HCT116 (cell line): Measurements from ENCODE around the gene CRY1. TPM values are rescaled to one million over a fixed set of nuclear protein-coding genes. Genes with fewer than 3 reads are reported as not detected.

Experiments used
- ATAC-seq: fragments of 200-7000 bp; cut with Tn5 transposase; 2 replicates; pipeline ENCODE4 v1.9.1; 2020; ENCODE audit warnings: mild to moderate bottlenecking, moderate library complexity
- BruUV-seq: library from RNA; stranded (reverse); fragments of 400-500 nt; replicated peaks from 2 replicates; lab custom pipeline; 2021; lab: Mats Ljungman, UMichigan
- CTCF ChIA-PET: fragments of 300-600 bp; sonication (Branson Sonifier 250); formaldehyde crosslinking; loops from one replicate; lab custom pipeline; 2021; ENCODE audit warnings: antibody characterized with exemption; lab: Charles Lee
- POLR2A ChIA-PET: fragments of 300-600, 350-600 bp; sonication (Branson Sonifier 250); formaldehyde crosslinking; loops from one replicate; lab custom pipeline; 2021; ENCODE audit warnings: antibody characterized with exemption; lab: Charles Lee
- RAD21 ChIA-PET, 2 experiments: fragments of 300-600 bp; sonication (Branson Sonifier 250); formaldehyde crosslinking; loops; one replicate each; lab custom pipeline; 2023; ENCODE audit warnings: low total read pairs in 2 of 2; ENCODE audit not compliant: uncharacterized antibody in 2 of 2, unreplicated experiment in 2 of 2, low non-redundant PET in 1 of 2; lab: Charles Lee
- DNase-seq: peaks from one replicate; pipeline ENCODE4 v3.0.0-alpha.2; 2010; ENCODE audit warnings: low read depth, low spot score
- H2AFZ ChIP-seq: fragments of 200-600 bp; shearing (Covaris generic), sonication (generic); 2 replicates; pipeline ENCODE4 v1.6.1; 2017; ENCODE audit warnings: low read depth, mixed run types, mixed read lengths, antibody characterized with exemption, low read length; ENCODE audit not compliant: poor library complexity, severe bottlenecking
- H3K27ac ChIP-seq: 2 replicates; pipeline ENCODE4 v1.5.1; 2012; ENCODE audit warnings: low read depth, low read length
- H3K27me3 ChIP-seq: fragments of 200-600 bp; sonication (generic); 2 replicates; pipeline ENCODE4 v1.6.1; 2016; ENCODE audit warnings: mixed run types, low read length, mixed read lengths; ENCODE audit not compliant: insufficient read depth
- H3K36me3 ChIP-seq, 2 experiments: fragments of 200-500 bp in 1 of 2; fragments of 200-600 bp in 1 of 2; sonication (Bioruptor generic) in 1 of 2; sonication (generic) in 1 of 2; 2 replicates each; pipeline versions ENCODE4 v1.5.1 to v1.6.1; 2014 to 2016; ENCODE audit warnings: low read length in 2 of 2, inconsistent platforms in 1 of 2, mixed read lengths in 1 of 2, mixed run types in 1 of 2; ENCODE audit not compliant: insufficient read depth in 2 of 2, control insufficient read depth in 1 of 2
- H3K4me1 ChIP-seq, 2 experiments: fragments of 200-600 bp in 1 of 2; sonication (generic) in 1 of 2; 2 replicates each; pipeline versions ENCODE4 v1.5.1 to v1.6.1; 2012 to 2017; ENCODE audit warnings: low read length in 2 of 2, inconsistent platforms in 1 of 2, mild to moderate bottlenecking in 1 of 2, mixed read lengths in 1 of 2, mixed run types in 1 of 2, moderate library complexity in 1 of 2; ENCODE audit not compliant: insufficient read depth in 2 of 2, control insufficient read depth in 1 of 2
- H3K4me2 ChIP-seq: fragments of 200-600 bp; sonication (generic); 2 replicates; pipeline ENCODE4 v1.6.1; 2017; ENCODE audit warnings: mixed run types, low read length, mixed read lengths
- H3K4me3 ChIP-seq, 2 experiments: fragments of 200-600 bp in 1 of 2; sonication (generic) in 1 of 2; replicated peaks in 1 of 2; 2 replicates each; pipeline ENCODE4 v1.5.1; 2011 to 2016; ENCODE audit warnings: low read length in 2 of 2, control low read depth in 1 of 2, low read depth in 1 of 2, mild to moderate bottlenecking in 1 of 2, mixed read lengths in 1 of 2, mixed run types in 1 of 2
- H3K79me2 ChIP-seq: fragments of 200-600 bp; sonication (generic); 2 replicates; pipeline ENCODE4 v1.6.1; 2017; ENCODE audit warnings: mild to moderate bottlenecking, mixed run types, low read length, moderate library complexity, mixed read lengths; ENCODE audit not compliant: insufficient read depth
- H3K9ac ChIP-seq: fragments of 200-600 bp; sonication (generic); 2 replicates; pipeline ENCODE4 v1.6.1; 2016; ENCODE audit warnings: low read length, mixed read lengths
- H3K9me2 ChIP-seq: fragments of 200-600 bp; sonication (generic), shearing (Covaris generic); 2 replicates; pipeline ENCODE4 v1.6.1; 2017; ENCODE audit warnings: mixed run types, mild to moderate bottlenecking, moderate library complexity; ENCODE audit not compliant: insufficient read depth
- H3K9me3 ChIP-seq, 2 experiments: fragments of 200-500 bp in 1 of 2; fragments of 200-600 bp in 1 of 2; sonication (Bioruptor generic) in 1 of 2; sonication (generic) in 1 of 2; 2 replicates each; pipeline ENCODE4 v1.6.1; 2014 to 2017; ENCODE audit warnings: low read length in 2 of 2, mixed read lengths in 2 of 2, inconsistent platforms in 1 of 2, low read depth in 1 of 2, mild to moderate bottlenecking in 1 of 2, mixed run types in 1 of 2, moderate library complexity in 1 of 2; ENCODE audit not compliant: control insufficient read depth in 1 of 2, insufficient read depth in 1 of 2
- H4K20me1 ChIP-seq: fragments of 200-600 bp; sonication (generic), shearing (Covaris generic); 2 replicates; pipeline ENCODE4 v1.6.1; 2017; ENCODE audit warnings: mixed run types, mild to moderate bottlenecking, moderate library complexity; ENCODE audit not compliant: insufficient read depth
- CBX3 ChIP-seq: IDR thresholded peaks from 2 replicates; pipeline ENCODE4 v1.6.1; 2012; ENCODE audit warnings: low read depth
- CEBPB ChIP-seq: IDR thresholded peaks from 2 replicates; pipeline ENCODE4 v1.6.1; 2012; ENCODE audit warnings: low read depth
- ELF1 ChIP-seq: IDR thresholded peaks from 2 replicates; pipeline ENCODE4 v1.6.1; 2012; ENCODE audit warnings: low read depth, borderline replicate concordance
- EZH2 ChIP-seq: fragments of 200-600 bp; sonication (generic); IDR thresholded peaks from 2 replicates; pipeline ENCODE4 v1.6.1; 2017; ENCODE audit warnings: antibody characterized with exemption, mixed run types
- FOSL1 ChIP-seq: IDR thresholded peaks from 2 replicates; pipeline ENCODE4 v1.6.1; 2012; ENCODE audit warnings: low read depth
- JUND ChIP-seq: IDR thresholded peaks from 2 replicates; pipeline ENCODE4 v1.6.1; 2012
- POLR2A ChIP-seq: IDR thresholded peaks from 2 replicates; pipeline ENCODE4 v1.7.0; 2011; ENCODE audit warnings: borderline replicate concordance; ENCODE audit not compliant: insufficient read depth, insufficient read length; ENCODE audit errors: extremely low read depth
- POLR2AphosphoS5 ChIP-seq: IDR thresholded peaks from 2 replicates; pipeline ENCODE4 v1.6.1; 2011; ENCODE audit warnings: mild to moderate bottlenecking, low read depth, low read length, moderate library complexity
- REST ChIP-seq: IDR thresholded peaks from 2 replicates; pipeline ENCODE4 v1.6.1; 2012; ENCODE audit warnings: low read depth
- SP1 ChIP-seq: IDR thresholded peaks from 2 replicates; pipeline ENCODE4 v1.6.1; 2012; ENCODE audit warnings: low read depth
- YY1 ChIP-seq: IDR thresholded peaks from 2 replicates; pipeline ENCODE4 v1.6.1; 2011; ENCODE audit warnings: low read length, low read depth, moderate library complexity, mild to moderate bottlenecking; ENCODE audit not compliant: insufficient replicate concordance; ENCODE audit errors: extremely low read depth
- ZFX ChIP-seq: fragments of 450-650 bp; IDR thresholded peaks from 2 replicates; pipeline ENCODE4 v1.6.1; 2017
- ZNF274 ChIP-seq: fragments of 200-500 bp; sonication (Bioruptor generic); IDR thresholded peaks from 2 replicates; pipeline ENCODE4 v1.6.1; 2014; ENCODE audit warnings: mild to moderate bottlenecking, low read depth, low read length, inconsistent platforms
- intact Hi-C: fragments of 100-400 bp; cut with micrococcal nuclease; formaldehyde crosslinking; loops from 2 replicates; pipeline ENCODE4 v1.10.0; 2022
- total RNA-seq: library from RNA; stranded (reverse); gene quantifications from one replicate; pipeline ENCODE4 v1.2.1, GENCODE V29; 2021; ENCODE audit not compliant: unreplicated experiment
- TF ChIP-seq, protein P1 (sequence below): IDR thresholded peaks from 2 replicates; pipeline ENCODE4 v1.6.1; 2012

Gene CRY1
- total RNA-seq, 1 experiment from 2014 or later = 16.3 TPM

GRCh38 chr12:106947461-106947860 lies 145.9 kb downstream of the CRY1 start:
- no peaks in the 10 kb centered on the region for H3K36me3 ChIP-seq
- no peak overlapping the region for H3K4me2 ChIP-seq
- H3K4me1 ChIP-seq = no peaks in the 10 kb centered on the region
- no TSS peak for BruUV-seq
- H3K9me2 ChIP-seq = no peaks in the 10 kb centered on the region
- POLR2A ChIA-PET = no interaction called here
- intact Hi-C loops = no loop called here
- TF ChIP-seq CBX3 (no peak), ELF1 (no peak), EZH2 (no peak), CEBPB (no peak), YY1 (no peak), ZFX (no peak), REST (no peak), ZNF274 (no peak), POLR2A (no peak), JUND (no peak), SP1 (no peak), POLR2AphosphoS5 (no peak), FOSL1 (no peak)
- TF ChIP-seq, protein P1, sequence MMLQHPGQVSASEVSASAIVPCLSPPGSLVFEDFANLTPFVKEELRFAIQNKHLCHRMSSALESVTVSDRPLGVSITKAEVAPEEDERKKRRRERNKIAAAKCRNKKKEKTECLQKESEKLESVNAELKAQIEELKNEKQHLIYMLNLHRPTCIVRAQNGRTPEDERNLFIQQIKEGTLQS = no peak
- TF ChIP-seq, all 23 proteins: peak for 0
- CTCF ChIA-PET = no interaction called here
- Histone ChIP-seq H3K9me3 (peaks cover 7 to 9% of the 10 kb centered on the region in 2 experiments; a peak in 3 of 4 replicates), H2AFZ (no peak overlapping the region), H3K4me3 (no peak overlapping the region), H3K79me2 (no peaks in the 10 kb centered on the region), H4K20me1 (no peaks in the 10 kb centered on the region), H3K9ac (no peak overlapping the region), H3K27ac (no peak overlapping the region), H3K27me3 (no peaks in the 10 kb centered on the region)
- no peak for DNase-seq
- no peak for ATAC-seq
- RAD21 ChIA-PET = no interaction called here
